ENCODE measurements around the gene CRABP1.

GRCh38 chr15:78308422-78309032 lies 31.6 kb upstream of the CRABP1 start:
- TF ChIP-seq CTCF (IDR thresholded peaks at IDR 0.05 in 4 of 5, conservative IDR thresholded peaks at IDR 0.05 in 1 of 5): peak; percentile 56 to 79 (median 69)
- no peak for TF ChIP-seq POLR2A (IDR thresholded peaks at IDR 0.05)

Measured in gastrocnemius medialis (tissue), 4 donors.